H1 (cell line): ENCODE data around the gene CEMIP2. TPM values are rescaled to one million over a fixed set of nuclear protein-coding genes. Genes with fewer than 3 reads are reported as not detected.

ENCODE experiments used
- CBX5 ChIP-seq: fragments of 300-800, 300-1000 bp; sonication (generic); IDR thresholded peaks from 2 replicates; pipeline ENCODE4 v1.7.1; 2016; ENCODE audit warnings: antibody characterized with exemption, low read length, low read depth
- EZH2 ChIP-seq: fragments of 200-600 bp; sonication (generic); IDR thresholded peaks from 2 replicates; pipeline ENCODE4 v1.7.1; 2012; ENCODE audit warnings: low read depth, mild to moderate bottlenecking, moderate library complexity, low read length, inconsistent platforms; ENCODE audit not compliant: severe bottlenecking
- polyA plus RNA-seq, 7 experiments: library from polyadenylated mRNA; depleted of rRNA in 3 of 7; stranded (reverse) in 5 of 7; unstranded in 2 of 7; fragments of >200 nt in 5 of 7; fragments of 200-250 nt in 2 of 7; gene quantifications; 1 replicate in 5 of 7; 2 replicates in 1 of 7; 4 replicates in 1 of 7; pipeline versions ENCODE4 v1.2.1 to v1.2.3, GENCODE V29; 2011 to 2013; ENCODE audit warnings: missing spikeins in 2 of 7, mixed read lengths in 2 of 7
- total RNA-seq: library from RNA; stranded (reverse); fragmentation: NEBNext Ultra II Directional; extraction: Animal tissue kit (Norgen Biotek cat#: 25700); gene quantifications from 2 replicates; pipeline ENCODE4 v1.2.1, GENCODE V29; 2021

The CEMIP2 gene
- total and polyA plus RNA-seq, 2 of the 8 experiments (the other 6 are each of a cell fraction or from before 2014, with no cell fraction given) = 25.2 to 52.1 TPM

- no peak for TF ChIP-seq CBX5
- TF ChIP-seq EZH2 = no peak
These were observed 112.5 kb downstream of the CEMIP2 start (continued) for GRCh38 chr9:71655778-71656177.
